ENCODE measurements around the gene CST4. TPM values are rescaled to one million over a fixed set of nuclear protein-coding genes. Genes with fewer than 3 reads are reported as not detected.
"Not testable (repeated sequence)": the region's sequence is repeated elsewhere in the genome, so short reads cannot be mapped to it uniquely, and the experiment has no call there.

CST4 gene
- total RNA-seq, 1 donor from 2014 or later, result not detected

GRCh38 chr20:23702021-23702420, 13.2 kb upstream of the CST4 start:
- DNase-seq (ENCODE audit: low spot score), result no peak
- Mint-ChIP-seq H3K4me1 (ENCODE audit: low read depth) (no peaks in the 10 kb centered on the region), H3K27ac (no peak overlapping the region), H3K9me3 (no peaks in the 10 kb centered on the region), H3K27me3 (ENCODE audit: insufficient read depth) (peaks cover 4% of the 10 kb centered on the region), H3K36me3 (ENCODE audit: low read depth) (no peaks in the 10 kb centered on the region), H3K4me3 (no peak overlapping the region)
- intact Hi-C loops (cut with micrococcal nuclease), result no loop called here

- Mint-ChIP-seq H3K4me3 (no peak overlapping the region), H3K27me3 (ENCODE audit: insufficient read depth) (peaks cover 2% of the 10 kb centered on the region), H3K36me3 (ENCODE audit: low read depth) (no peaks in the 10 kb centered on the region), H3K27ac (no peak overlapping the region), H3K9me3 (no peaks in the 10 kb centered on the region), H3K4me1 (ENCODE audit: low read depth) (no peaks in the 10 kb centered on the region)
- intact Hi-C loops (cut with micrococcal nuclease), result no loop called here
- DNase-seq (ENCODE audit: low spot score), result no peak
Observed at GRCh38 chr20:23700931-23701330, 12.1 kb upstream of the CST4 start.

GRCh38 chr20:23697947-23698346, 9.1 kb upstream of the CST4 start:
- intact Hi-C loops (cut with micrococcal nuclease), result no loop called here
- Mint-ChIP-seq H3K4me1 (ENCODE audit: low read depth) (no peaks in the 10 kb centered on the region), H3K27ac (no peak overlapping the region), H3K36me3 (ENCODE audit: low read depth) (no peaks in the 10 kb centered on the region), H3K4me3 (no peak overlapping the region), H3K9me3 (no peaks in the 10 kb centered on the region), H3K27me3 (ENCODE audit: insufficient read depth) (peaks cover 8% of the 10 kb centered on the region)
- DNase-seq (ENCODE audit: low spot score), result no peak

- H3K4me3 Mint-ChIP-seq; H3K27ac Mint-ChIP-seq; DNase-seq (ENCODE audit: low spot score); intact Hi-C loops (cut with micrococcal nuclease); H3K4me1 Mint-ChIP-seq (ENCODE audit: low read depth); H3K9me3 Mint-ChIP-seq; H3K36me3 Mint-ChIP-seq (ENCODE audit: low read depth); H3K27me3 Mint-ChIP-seq (ENCODE audit: insufficient read depth): not testable (repeated sequence)
Observed at GRCh38 chr20:23695068-23695395, 6.2 kb upstream of the CST4 start.

- not testable (repeated sequence) for H3K36me3 Mint-ChIP-seq (ENCODE audit: low read depth)
Observed at GRCh38 chr20:23694178-23695067, 5.6 kb upstream of the CST4 start.

GRCh38 chr20:23692725-23693619, 4.1 kb upstream of the CST4 start:
- H3K27ac Mint-ChIP-seq; H3K4me1 Mint-ChIP-seq (ENCODE audit: low read depth); H3K36me3 Mint-ChIP-seq (ENCODE audit: low read depth); H3K4me3 Mint-ChIP-seq; H3K9me3 Mint-ChIP-seq; H3K27me3 Mint-ChIP-seq (ENCODE audit: insufficient read depth); DNase-seq (ENCODE audit: low spot score); intact Hi-C loops (cut with micrococcal nuclease): not testable (repeated sequence)

More at GRCh38 chr20:23694178-23695067, 5.6 kb upstream of the CST4 start:
- intact Hi-C loops (cut with micrococcal nuclease); H3K27ac Mint-ChIP-seq; H3K4me1 Mint-ChIP-seq (ENCODE audit: low read depth); H3K27me3 Mint-ChIP-seq (ENCODE audit: insufficient read depth); DNase-seq (ENCODE audit: low spot score); H3K4me3 Mint-ChIP-seq; H3K9me3 Mint-ChIP-seq: not testable (repeated sequence)

- Mint-ChIP-seq H3K4me3 (no peak overlapping the region), H3K4me1 (ENCODE audit: low read depth) (no peaks in the 10 kb centered on the region), H3K36me3 (ENCODE audit: low read depth) (no peaks in the 10 kb centered on the region), H3K9me3 (no peaks in the 10 kb centered on the region), H3K27me3 (ENCODE audit: insufficient read depth) (peaks cover 8% of the 10 kb centered on the region), H3K27ac (no peak overlapping the region)
- intact Hi-C loops (cut with micrococcal nuclease), result no loop called here
- DNase-seq (ENCODE audit: low spot score), result no peak
Observed at GRCh38 chr20:23691675-23692074, 2.8 kb upstream of the CST4 start.

GRCh38 chr20:23690581-23690980, 1.7 kb upstream of the CST4 start:
- intact Hi-C loops (cut with micrococcal nuclease), result no loop called here

GRCh38 chr20:23689399-23689690, 507 bp upstream of the CST4 start:
- H3K4me3 Mint-ChIP-seq, result no peak overlapping the region
- no peak for DNase-seq (ENCODE audit: low spot score)
- no peaks in the 10 kb centered on the region for H3K4me1 Mint-ChIP-seq (ENCODE audit: low read depth)
- no peak overlapping the region for H3K27ac Mint-ChIP-seq
- intact Hi-C loops (cut with micrococcal nuclease), result no loop called here
- H3K36me3 Mint-ChIP-seq (ENCODE audit: low read depth), result no peaks in the 10 kb centered on the region
- H3K9me3 Mint-ChIP-seq, result no peaks in the 10 kb centered on the region
- H3K27me3 Mint-ChIP-seq (ENCODE audit: insufficient read depth), result peaks cover 5% of the 10 kb centered on the region

More at GRCh38 chr20:23690581-23690980, 1.7 kb upstream of the CST4 start:
- H3K27me3 Mint-ChIP-seq (ENCODE audit: insufficient read depth), result peaks cover 8% of the 10 kb centered on the region
- no peak overlapping the region for H3K4me3 Mint-ChIP-seq
- H3K9me3 Mint-ChIP-seq, result no peaks in the 10 kb centered on the region
- no peak overlapping the region for H3K27ac Mint-ChIP-seq
- H3K4me1 Mint-ChIP-seq (ENCODE audit: low read depth), result no peaks in the 10 kb centered on the region
- DNase-seq (ENCODE audit: low spot score), result no peak
- H3K36me3 Mint-ChIP-seq (ENCODE audit: low read depth), result no peaks in the 10 kb centered on the region

- no peak for DNase-seq (ENCODE audit: low spot score)
Observed at GRCh38 chr20:23687986-23688385, 852 bp downstream of the CST4 start.

GRCh38 chr20:23686046-23686750, 2.6 kb downstream of the CST4 start:
- Mint-ChIP-seq H3K27me3 (ENCODE audit: insufficient read depth) (peaks cover 1% of the 10 kb centered on the region), H3K9me3 (no peaks in the 10 kb centered on the region), H3K36me3 (ENCODE audit: low read depth) (no peaks in the 10 kb centered on the region), H3K4me1 (ENCODE audit: low read depth) (no peaks in the 10 kb centered on the region), H3K4me3 (no peak overlapping the region), H3K27ac (no peak overlapping the region)
- intact Hi-C loops (cut with micrococcal nuclease), result no loop called here
- no peak for DNase-seq (ENCODE audit: low spot score)

More at GRCh38 chr20:23687986-23688385, 852 bp downstream of the CST4 start:
- H3K27ac Mint-ChIP-seq, result no peak overlapping the region
- H3K36me3 Mint-ChIP-seq (ENCODE audit: low read depth), result no peaks in the 10 kb centered on the region
- H3K4me1 Mint-ChIP-seq (ENCODE audit: low read depth), result no peaks in the 10 kb centered on the region
- H3K9me3 Mint-ChIP-seq, result no peaks in the 10 kb centered on the region
- peaks cover 1% of the 10 kb centered on the region for H3K27me3 Mint-ChIP-seq (ENCODE audit: insufficient read depth)
- intact Hi-C loops (cut with micrococcal nuclease), result no loop called here
- H3K4me3 Mint-ChIP-seq, result no peak overlapping the region

- H3K36me3 Mint-ChIP-seq (ENCODE audit: low read depth); DNase-seq (ENCODE audit: low spot score); H3K4me3 Mint-ChIP-seq; intact Hi-C loops (cut with micrococcal nuclease); H3K27me3 Mint-ChIP-seq (ENCODE audit: insufficient read depth); H3K4me1 Mint-ChIP-seq (ENCODE audit: low read depth); H3K27ac Mint-ChIP-seq; H3K9me3 Mint-ChIP-seq: not testable (repeated sequence)
Observed at GRCh38 chr20:23685529-23685896, 3.3 kb downstream of the CST4 start.

- no peaks in the 10 kb centered on the region for H3K27me3 Mint-ChIP-seq (ENCODE audit: insufficient read depth)
- H3K9me3 Mint-ChIP-seq, result no peaks in the 10 kb centered on the region
- H3K27ac Mint-ChIP-seq, result no peak overlapping the region
- H3K4me1 Mint-ChIP-seq (ENCODE audit: low read depth), result no peaks in the 10 kb centered on the region
- intact Hi-C loops (cut with micrococcal nuclease), result no loop called here
- no peaks in the 10 kb centered on the region for H3K36me3 Mint-ChIP-seq (ENCODE audit: low read depth)
- no peak for DNase-seq (ENCODE audit: low spot score)
- H3K4me3 Mint-ChIP-seq, result no peak overlapping the region
Observed at GRCh38 chr20:23684261-23684660, 4.6 kb downstream of the CST4 start.

Measured in activated T-helper 1 cell treated with anti-CD3 and anti-CD28 coated beads, Interleukin-12 subunit alpha, Interleukin-12 subunit beta, Interleukin-2, Interleukin-4 antibody, amounts not matched to agents 30 ng/mL and 10 ng/mL and 1 ng/mL, durations not matched to agents 14 hours and 24 hours and 36 hours (primary cell).